HG02678 (cell line): ENCODE measurements around the gene MUC20.
"Not testable (repeated sequence)": the region's sequence is repeated elsewhere in the genome, so short reads cannot be mapped to it uniquely, and the experiment has no call there.

ENCODE experiments used
- ATAC-seq: cut with Tn5 transposase; IDR thresholded peaks from one replicate; pipeline ENCODE4 v1.9.1; 2021; ENCODE audit warnings: mild to moderate bottlenecking, moderate library complexity; ENCODE audit not compliant: unreplicated experiment

MUC20 gene

GRCh38 chr3:195769551-195769950, 48.8 kb downstream of the MUC20 start:
- ATAC-seq: no peak

GRCh38 chr3:195770081-195770840, 49.5 kb downstream of the MUC20 start:
- no peak for ATAC-seq

GRCh38 chr3:195770841-195771645, 50.3 kb downstream of the MUC20 start:
- not testable (repeated sequence) for ATAC-seq

- ATAC-seq: no peak
Measured at GRCh38 chr3:195771646-195772300, 51.0 kb downstream of the MUC20 start.

GRCh38 chr3:195773956-195774537, 53.3 kb downstream of the MUC20 start:
- ATAC-seq: no peak

- no peak for ATAC-seq
Measured at GRCh38 chr3:195774917-195775316, 54.1 kb downstream of the MUC20 start.

GRCh38 chr3:195777975-195778374, 57.2 kb downstream of the MUC20 start:
- no peak for ATAC-seq

- ATAC-seq: not testable (repeated sequence)
Measured at GRCh38 chr3:195781236-195781635, 60.5 kb downstream of the MUC20 start.
